NCI-H187 treated with DMSO at 0.1 percent for 48 hours (cell line): ENCODE measurements around the gene USP16.

Source experiments
- DNase-seq: peaks from one replicate; lab custom pipeline; 2025; lab: John Stamatoyannopoulos, UW

Gene USP16

GRCh38 chr21:29083306-29083705 lies 58.8 kb downstream of the USP16 start:
- no peak for DNase-seq

- no peak for DNase-seq
Measured at GRCh38 chr21:29084372-29084771, 59.9 kb downstream of the USP16 start.

- DNase-seq = no peak
Measured at GRCh38 chr21:29085106-29085752, 60.8 kb downstream of the USP16 start.

- DNase-seq = no peak
Measured at GRCh38 chr21:29091033-29091432, 66.6 kb downstream of the USP16 start.

GRCh38 chr21:29092102-29092959 lies 67.9 kb downstream of the USP16 start:
- DNase-seq = no peak

- DNase-seq = no peak
Measured at GRCh38 chr21:29096218-29097015, 71.9 kb downstream of the USP16 start.

GRCh38 chr21:29098156-29098555 lies 73.7 kb downstream of the USP16 start:
- no peak for DNase-seq

- DNase-seq = no peak
Measured at GRCh38 chr21:29102791-29103257, 78.4 kb downstream of the USP16 start.
